KMS-11 (cell line): Measurements from ENCODE around the gene TBX18.

Source experiments
- H2AFZ ChIP-seq: fragments of 200-600 bp; sonication (generic); 2 replicates; pipeline ENCODE4 v1.6.1; 2016; ENCODE audit warnings: antibody characterized with exemption, mixed run types, low read depth
- H3K27ac ChIP-seq: fragments of 200-600 bp; sonication (generic); 2 replicates; pipeline ENCODE4 v1.6.1; 2016; ENCODE audit warnings: mild to moderate bottlenecking, mixed run types
- H3K27me3 ChIP-seq: fragments of 200-600 bp; sonication (generic); 2 replicates; pipeline ENCODE4 v1.6.1; 2017; ENCODE audit warnings: mild to moderate bottlenecking, low read depth, mixed run types, moderate library complexity; ENCODE audit not compliant: insufficient read depth
- H3K36me3 ChIP-seq: fragments of 200-600 bp; sonication (generic); 2 replicates; pipeline ENCODE4 v1.6.1; 2017; ENCODE audit warnings: mild to moderate bottlenecking, mixed run types; ENCODE audit not compliant: insufficient read depth
- H3K4me1 ChIP-seq: fragments of 200-600 bp; sonication (generic); 2 replicates; pipeline ENCODE4 v1.6.1; 2016; ENCODE audit warnings: mild to moderate bottlenecking, low read depth, mixed run types; ENCODE audit not compliant: poor library complexity, severe bottlenecking
- H3K4me2 ChIP-seq: fragments of 200-600 bp; sonication (generic); 2 replicates; pipeline ENCODE4 v1.7.0; 2016; ENCODE audit warnings: mild to moderate bottlenecking, mixed run types
- H3K4me3 ChIP-seq: fragments of 200-600 bp; sonication (generic); IDR thresholded peaks from 2 replicates; pipeline ENCODE4 v1.6.1; 2017; ENCODE audit warnings: low read depth, low read length, mixed read lengths; ENCODE audit not compliant: insufficient read depth
- H3K79me2 ChIP-seq: fragments of 200-600 bp; sonication (generic); 2 replicates; pipeline ENCODE4 v1.6.1; 2016; ENCODE audit warnings: low read depth, mixed run types; ENCODE audit not compliant: insufficient read depth
- H3K9ac ChIP-seq: fragments of 200-600 bp; sonication (generic); 2 replicates; pipeline ENCODE4 v1.6.1; 2016; ENCODE audit warnings: mild to moderate bottlenecking, mixed run types
- H4K20me1 ChIP-seq: fragments of 200-600 bp; sonication (generic); 2 replicates; pipeline ENCODE4 v1.6.1; 2016; ENCODE audit warnings: mild to moderate bottlenecking, mixed run types; ENCODE audit not compliant: insufficient read depth
- CTCF ChIP-seq: fragments of 200-600 bp; sonication (generic); conservative IDR thresholded peaks from 2 replicates; pipeline ENCODE4 v1.6.1; 2017; ENCODE audit warnings: low read depth, mild to moderate bottlenecking, antibody characterized with exemption, low read length, moderate library complexity, mixed read lengths

The TBX18 gene

GRCh38 chr6:84791927-84792326, 27.5 kb upstream of the TBX18 start:
- H2AFZ ChIP-seq, result no peak overlapping the region
- H3K4me2 ChIP-seq, result no peak overlapping the region
- H3K27ac ChIP-seq, result no peak overlapping the region
- H4K20me1 ChIP-seq, result no peaks in the 10 kb centered on the region
- H3K36me3 ChIP-seq, result no peaks in the 10 kb centered on the region
- no peaks in the 10 kb centered on the region for H3K4me1 ChIP-seq
- no peak for TF ChIP-seq CTCF
- H3K27me3 ChIP-seq, result no peaks in the 10 kb centered on the region
- no peak overlapping the region for H3K4me3 ChIP-seq
- no peak overlapping the region for H3K9ac ChIP-seq
- H3K79me2 ChIP-seq, result no peaks in the 10 kb centered on the region

GRCh38 chr6:84791233-84791632, 26.8 kb upstream of the TBX18 start:
- TF ChIP-seq CTCF, result no peak
- no peaks in the 10 kb centered on the region for H3K79me2 ChIP-seq
- H3K4me1 ChIP-seq, result no peaks in the 10 kb centered on the region
- no peak overlapping the region for H3K9ac ChIP-seq
- no peak overlapping the region for H3K27ac ChIP-seq
- H4K20me1 ChIP-seq, result no peaks in the 10 kb centered on the region
- H3K27me3 ChIP-seq, result no peaks in the 10 kb centered on the region
- no peak overlapping the region for H3K4me2 ChIP-seq
- H2AFZ ChIP-seq, result no peak overlapping the region
- H3K36me3 ChIP-seq, result no peaks in the 10 kb centered on the region
- H3K4me3 ChIP-seq, result no peak overlapping the region

DNA sequence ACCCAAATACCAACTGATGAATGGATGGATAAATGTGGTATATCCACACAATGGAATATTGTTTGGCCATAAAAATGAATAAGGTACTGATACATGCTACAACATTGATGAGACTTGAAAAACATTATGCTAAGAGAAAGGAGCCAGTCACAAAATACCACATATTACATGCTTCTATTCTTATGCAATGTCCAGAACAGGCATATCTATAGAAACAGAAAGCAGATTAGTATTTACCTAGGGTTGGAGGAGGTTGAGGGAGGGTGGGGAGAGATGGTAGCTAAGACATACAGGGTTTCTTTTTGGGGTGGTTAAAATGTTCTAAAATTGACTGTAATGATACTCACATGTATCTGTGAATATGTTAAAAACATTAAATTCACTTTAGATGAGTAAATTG, 24.8 kb upstream of the TBX18 start:
- TF ChIP-seq CTCF, result no peak
- Histone ChIP-seq H3K36me3 (no peaks in the 10 kb centered on the region), H3K4me2 (no peak overlapping the region), H3K79me2 (no peaks in the 10 kb centered on the region), H3K27me3 (no peaks in the 10 kb centered on the region), H2AFZ (no peak overlapping the region), H4K20me1 (no peaks in the 10 kb centered on the region), H3K9ac (no peak overlapping the region), H3K4me3 (no peak overlapping the region), H3K27ac (no peak overlapping the region), H3K4me1 (no peaks in the 10 kb centered on the region)

- Histone ChIP-seq H3K4me3 (no peak overlapping the region), H3K36me3 (no peaks in the 10 kb centered on the region), H3K27ac (no peak overlapping the region), H3K27me3 (no peaks in the 10 kb centered on the region), H4K20me1 (no peaks in the 10 kb centered on the region), H3K4me1 (no peaks in the 10 kb centered on the region), H3K9ac (no peak overlapping the region), H3K4me2 (no peak overlapping the region), H2AFZ (no peak overlapping the region), H3K79me2 (no peaks in the 10 kb centered on the region)
- no peak for TF ChIP-seq CTCF
Measured at GRCh38 chr6:84788689-84789088, 24.3 kb upstream of the TBX18 start.

GRCh38 chr6:84785671-84786070, 21.3 kb upstream of the TBX18 start:
- Histone ChIP-seq H3K27ac (no peak overlapping the region), H3K9ac (no peak overlapping the region), H3K27me3 (no peaks in the 10 kb centered on the region), H3K4me3 (no peak overlapping the region), H2AFZ (no peak overlapping the region), H3K79me2 (no peaks in the 10 kb centered on the region), H3K36me3 (no peaks in the 10 kb centered on the region), H3K4me1 (no peaks in the 10 kb centered on the region), H3K4me2 (no peak overlapping the region), H4K20me1 (no peaks in the 10 kb centered on the region)
- TF ChIP-seq CTCF, result no peak
